Measurements from ENCODE around the gene CIB4.

Gene CIB4

GRCh38 chr2:26652361-26653041 lies 11.3 kb upstream of the CIB4 start:
- H3K36me3 ChIP-seq (ENCODE audit: control insufficient read depth in 2 of 2, insufficient read depth in 2 of 2, low read length in 2 of 2), result no peaks in the 10 kb centered on the region
- H3K9me3 ChIP-seq (ENCODE audit: control insufficient read depth in 2 of 2, low read length in 2 of 2), result no peaks in the 10 kb centered on the region
- H3K4me3 ChIP-seq (ENCODE audit: low read length in 2 of 2), result peak overlapping the region; percentile 13 to 29
- no peaks in the 10 kb centered on the region for H3K27me3 ChIP-seq (ENCODE audit: control insufficient read depth in 1 of 2, insufficient read depth in 2 of 2, low read length in 2 of 2)
- H3K9ac ChIP-seq (ENCODE audit: low read length in 2 of 2), result no peak overlapping the region
- H3K27ac ChIP-seq (ENCODE audit: low read length), result no peak overlapping the region
- H3K4me1 ChIP-seq (ENCODE audit: control insufficient read depth, insufficient read depth, low read length), result peaks cover 13% of the 10 kb centered on the region

- Histone ChIP-seq H3K27ac (ENCODE audit: low read length) (peak overlapping the region; percentile 24), H3K4me3 (ENCODE audit: low read length in 2 of 2) (no peak overlapping the region), H3K9ac (ENCODE audit: low read length in 2 of 2) (no peak overlapping the region)
These were observed 10.6 kb upstream of the CIB4 start for GRCh38 chr2:26651799-26652198.

GRCh38 chr2:26651470-26651771 lies 10.3 kb upstream of the CIB4 start:
- H3K9ac ChIP-seq (ENCODE audit: low read length in 2 of 2), result no peak overlapping the region
- H3K36me3 ChIP-seq (ENCODE audit: control insufficient read depth in 2 of 2, insufficient read depth in 2 of 2, low read length in 2 of 2), result no peaks in the 10 kb centered on the region
- H3K4me3 ChIP-seq (ENCODE audit: low read length in 2 of 2), result no peak overlapping the region
- no peaks in the 10 kb centered on the region for H3K9me3 ChIP-seq (ENCODE audit: control insufficient read depth in 2 of 2, low read length in 2 of 2)
- peak overlapping the region; percentile 24 for H3K27ac ChIP-seq (ENCODE audit: low read length)
- peaks cover 13% of the 10 kb centered on the region for H3K4me1 ChIP-seq (ENCODE audit: control insufficient read depth, insufficient read depth, low read length)
- no peaks in the 10 kb centered on the region for H3K27me3 ChIP-seq (ENCODE audit: control insufficient read depth in 1 of 2, insufficient read depth in 2 of 2, low read length in 2 of 2)

More at GRCh38 chr2:26651799-26652198, 10.6 kb upstream of the CIB4 start:
- H3K9me3 ChIP-seq (ENCODE audit: control insufficient read depth in 2 of 2, low read length in 2 of 2), result no peaks in the 10 kb centered on the region
- H3K27me3 ChIP-seq (ENCODE audit: control insufficient read depth in 1 of 2, insufficient read depth in 2 of 2, low read length in 2 of 2), result no peaks in the 10 kb centered on the region
- H3K36me3 ChIP-seq (ENCODE audit: control insufficient read depth in 2 of 2, insufficient read depth in 2 of 2, low read length in 2 of 2), result no peaks in the 10 kb centered on the region
- H3K4me1 ChIP-seq (ENCODE audit: control insufficient read depth, insufficient read depth, low read length), result peaks cover 13% of the 10 kb centered on the region

GRCh38 chr2:26650713-26651469 lies 9.7 kb upstream of the CIB4 start:
- no peak overlapping the region for H3K9ac ChIP-seq (ENCODE audit: low read length in 2 of 2)
- no peak overlapping the region for H3K4me3 ChIP-seq (ENCODE audit: low read length in 2 of 2)
- no peaks in the 10 kb centered on the region for H3K27me3 ChIP-seq (ENCODE audit: control insufficient read depth in 1 of 2, insufficient read depth in 2 of 2, low read length in 2 of 2)
- peaks cover 13% of the 10 kb centered on the region for H3K4me1 ChIP-seq (ENCODE audit: control insufficient read depth, insufficient read depth, low read length)
- peak overlapping the region; percentile 24 for H3K27ac ChIP-seq (ENCODE audit: low read length)
- H3K36me3 ChIP-seq (ENCODE audit: control insufficient read depth in 2 of 2, insufficient read depth in 2 of 2, low read length in 2 of 2), result no peaks in the 10 kb centered on the region
- H3K9me3 ChIP-seq (ENCODE audit: control insufficient read depth in 2 of 2, low read length in 2 of 2), result no peaks in the 10 kb centered on the region

- no peaks in the 10 kb centered on the region for H3K36me3 ChIP-seq (ENCODE audit: control insufficient read depth in 2 of 2, insufficient read depth in 2 of 2, low read length in 2 of 2)
- H3K27ac ChIP-seq (ENCODE audit: low read length), result no peak overlapping the region
- peaks cover 13% of the 10 kb centered on the region for H3K4me1 ChIP-seq (ENCODE audit: control insufficient read depth, insufficient read depth, low read length)
- H3K9ac ChIP-seq (ENCODE audit: low read length in 2 of 2), result no peak overlapping the region
- no peak overlapping the region for H3K4me3 ChIP-seq (ENCODE audit: low read length in 2 of 2)
- no peaks in the 10 kb centered on the region for H3K9me3 ChIP-seq (ENCODE audit: control insufficient read depth in 2 of 2, low read length in 2 of 2)
- H3K27me3 ChIP-seq (ENCODE audit: control insufficient read depth in 1 of 2, insufficient read depth in 2 of 2, low read length in 2 of 2), result no peaks in the 10 kb centered on the region
These were observed 9.0 kb upstream of the CIB4 start for GRCh38 chr2:26649992-26650712.

GRCh38 chr2:26649322-26649721 lies 8.2 kb upstream of the CIB4 start:
- Histone ChIP-seq H3K27ac (ENCODE audit: low read length) (no peak overlapping the region), H3K9me3 (ENCODE audit: control insufficient read depth in 2 of 2, low read length in 2 of 2) (no peaks in the 10 kb centered on the region), H3K4me1 (ENCODE audit: control insufficient read depth, insufficient read depth, low read length) (peaks cover 13% of the 10 kb centered on the region), H3K9ac (ENCODE audit: low read length in 2 of 2) (no peak overlapping the region), H3K4me3 (ENCODE audit: low read length in 2 of 2) (no peak overlapping the region), H3K27me3 (ENCODE audit: control insufficient read depth in 1 of 2, insufficient read depth in 2 of 2, low read length in 2 of 2) (no peaks in the 10 kb centered on the region), H3K36me3 (ENCODE audit: control insufficient read depth in 2 of 2, insufficient read depth in 2 of 2, low read length in 2 of 2) (no peaks in the 10 kb centered on the region)

- no peak overlapping the region for H3K27ac ChIP-seq (ENCODE audit: low read length)
- no peak overlapping the region for H3K4me3 ChIP-seq (ENCODE audit: low read length in 2 of 2)
- H3K36me3 ChIP-seq (ENCODE audit: control insufficient read depth in 2 of 2, insufficient read depth in 2 of 2, low read length in 2 of 2), result no peaks in the 10 kb centered on the region
- no peaks in the 10 kb centered on the region for H3K9me3 ChIP-seq (ENCODE audit: control insufficient read depth in 2 of 2, low read length in 2 of 2)
- no peaks in the 10 kb centered on the region for H3K27me3 ChIP-seq (ENCODE audit: control insufficient read depth in 1 of 2, insufficient read depth in 2 of 2, low read length in 2 of 2)
- no peak overlapping the region for H3K9ac ChIP-seq (ENCODE audit: low read length in 2 of 2)
- H3K4me1 ChIP-seq (ENCODE audit: control insufficient read depth, insufficient read depth, low read length), result peaks cover 13% of the 10 kb centered on the region
These were observed 7.3 kb upstream of the CIB4 start for GRCh38 chr2:26648516-26648915.

- H3K4me3 ChIP-seq (ENCODE audit: low read length in 2 of 2), result no peak overlapping the region
- H3K9me3 ChIP-seq (ENCODE audit: control insufficient read depth in 2 of 2, low read length in 2 of 2), result no peaks in the 10 kb centered on the region
- no peak overlapping the region for H3K27ac ChIP-seq (ENCODE audit: low read length)
- no peaks in the 10 kb centered on the region for H3K36me3 ChIP-seq (ENCODE audit: control insufficient read depth in 2 of 2, insufficient read depth in 2 of 2, low read length in 2 of 2)
- no peak overlapping the region for H3K9ac ChIP-seq (ENCODE audit: low read length in 2 of 2)
- peaks cover 13% of the 10 kb centered on the region for H3K4me1 ChIP-seq (ENCODE audit: control insufficient read depth, insufficient read depth, low read length)
- H3K27me3 ChIP-seq (ENCODE audit: control insufficient read depth in 1 of 2, insufficient read depth in 2 of 2, low read length in 2 of 2), result no peaks in the 10 kb centered on the region
These were observed 6.8 kb upstream of the CIB4 start for GRCh38 chr2:26647981-26648380.

GRCh38 chr2:26646986-26647672 lies 6.0 kb upstream of the CIB4 start:
- no peaks in the 10 kb centered on the region for H3K36me3 ChIP-seq (ENCODE audit: control insufficient read depth in 2 of 2, insufficient read depth in 2 of 2, low read length in 2 of 2)
- no peaks in the 10 kb centered on the region for H3K9me3 ChIP-seq (ENCODE audit: control insufficient read depth in 2 of 2, low read length in 2 of 2)
- no peaks in the 10 kb centered on the region for H3K27me3 ChIP-seq (ENCODE audit: control insufficient read depth in 1 of 2, insufficient read depth in 2 of 2, low read length in 2 of 2)
- no peak overlapping the region for H3K4me3 ChIP-seq (ENCODE audit: low read length in 2 of 2)
- no peak overlapping the region for H3K27ac ChIP-seq (ENCODE audit: low read length)
- H3K9ac ChIP-seq (ENCODE audit: low read length in 2 of 2), result no peak overlapping the region
- H3K4me1 ChIP-seq (ENCODE audit: control insufficient read depth, insufficient read depth, low read length), result peaks cover 13% of the 10 kb centered on the region

GRCh38 chr2:26645762-26646161 lies 4.6 kb upstream of the CIB4 start:
- Histone ChIP-seq H3K9ac (ENCODE audit: low read length in 2 of 2) (no peak overlapping the region), H3K36me3 (ENCODE audit: control insufficient read depth in 2 of 2, insufficient read depth in 2 of 2, low read length in 2 of 2) (no peaks in the 10 kb centered on the region), H3K27ac (ENCODE audit: low read length) (no peak overlapping the region), H3K4me1 (ENCODE audit: control insufficient read depth, insufficient read depth, low read length) (peaks cover 3% of the 10 kb centered on the region), H3K27me3 (ENCODE audit: control insufficient read depth in 1 of 2, insufficient read depth in 2 of 2, low read length in 2 of 2) (no peaks in the 10 kb centered on the region), H3K9me3 (ENCODE audit: control insufficient read depth in 2 of 2, low read length in 2 of 2) (no peaks in the 10 kb centered on the region), H3K4me3 (ENCODE audit: low read length in 2 of 2) (no peak overlapping the region)
